NCI-H2171 treated with DMSO at 0.1 percent for 48 hours (cell line): ENCODE results near the gene CIAO2A.
"Not testable (repeated sequence)": the region's sequence is repeated elsewhere in the genome, so short reads cannot be mapped to it uniquely, and the experiment has no call there.

ENCODE experiments used
- DNase-seq: peaks from one replicate; lab custom pipeline; 2025; lab: John Stamatoyannopoulos, UW

The CIAO2A gene

DNA sequence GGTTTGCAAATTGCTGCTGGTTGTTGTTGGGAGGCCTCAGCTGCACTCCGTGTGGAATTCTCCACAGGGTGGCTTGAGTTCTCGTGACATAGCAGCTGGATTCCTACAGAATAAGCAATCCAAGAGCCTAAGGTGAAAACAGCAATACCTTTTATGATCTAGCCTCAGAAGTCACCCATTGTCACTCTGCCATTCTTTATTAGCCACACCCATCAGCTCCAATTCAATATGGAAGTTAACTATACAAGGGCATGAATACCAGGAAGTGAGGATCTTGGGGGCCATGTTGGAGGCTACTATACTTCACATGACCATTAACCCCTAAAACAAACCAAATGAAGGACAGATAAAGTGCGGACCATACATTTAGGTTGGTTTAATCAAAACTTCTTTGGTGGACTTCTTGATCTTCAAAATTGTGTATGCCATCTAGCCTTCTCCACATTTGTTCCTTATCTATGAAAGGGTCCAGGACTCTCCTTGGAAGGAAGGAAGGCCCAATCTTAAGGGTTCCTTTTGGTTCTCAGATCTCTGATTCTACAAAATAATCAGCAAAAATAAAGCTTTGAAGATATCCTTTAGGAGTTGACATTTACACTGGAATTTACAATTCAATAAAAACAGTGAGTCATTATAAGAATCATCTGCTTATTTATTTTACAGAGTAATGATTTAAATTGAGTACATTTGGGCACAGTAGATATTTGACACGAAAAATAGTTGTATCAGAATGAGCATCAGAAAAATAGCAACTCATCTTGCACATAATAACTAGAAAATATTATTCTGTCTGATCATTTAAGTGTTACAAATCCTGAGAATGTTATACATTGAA, 21.5 kb downstream of the CIAO2A start:
- DNase-seq: no peak

GRCh38 chr15:64070965-64071851, 22.4 kb downstream of the CIAO2A start:
- no peak for DNase-seq

- DNase-seq: no peak
Observed at GRCh38 chr15:64070106-64070505, 23.5 kb downstream of the CIAO2A start.

DNA sequence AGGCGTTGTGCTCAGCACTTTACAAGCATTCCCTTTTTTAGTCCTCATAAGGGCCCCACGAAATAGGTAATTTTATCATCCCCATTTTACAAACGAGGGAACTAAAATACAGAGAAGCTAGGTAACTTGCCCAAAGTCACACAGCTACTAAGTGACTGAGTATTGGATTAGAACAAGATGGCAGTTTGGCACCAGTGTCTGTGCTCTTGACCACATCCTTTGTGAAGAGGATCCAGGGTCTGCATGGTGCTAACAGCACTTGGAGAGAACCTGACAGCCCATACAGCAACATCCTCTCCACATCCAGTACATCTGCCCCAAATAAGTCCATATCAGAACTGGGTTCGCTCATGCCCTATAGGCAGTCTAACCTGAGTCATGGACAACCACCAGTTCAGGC, 25.5 kb downstream of the CIAO2A start:
- DNase-seq: no peak

- DNase-seq: peak; percentile 73
Observed at GRCh38 chr15:64067564-64068030, 26.0 kb downstream of the CIAO2A start.

- DNase-seq: no peak
Observed at GRCh38 chr15:64066451-64066850, 27.2 kb downstream of the CIAO2A start.

DNA sequence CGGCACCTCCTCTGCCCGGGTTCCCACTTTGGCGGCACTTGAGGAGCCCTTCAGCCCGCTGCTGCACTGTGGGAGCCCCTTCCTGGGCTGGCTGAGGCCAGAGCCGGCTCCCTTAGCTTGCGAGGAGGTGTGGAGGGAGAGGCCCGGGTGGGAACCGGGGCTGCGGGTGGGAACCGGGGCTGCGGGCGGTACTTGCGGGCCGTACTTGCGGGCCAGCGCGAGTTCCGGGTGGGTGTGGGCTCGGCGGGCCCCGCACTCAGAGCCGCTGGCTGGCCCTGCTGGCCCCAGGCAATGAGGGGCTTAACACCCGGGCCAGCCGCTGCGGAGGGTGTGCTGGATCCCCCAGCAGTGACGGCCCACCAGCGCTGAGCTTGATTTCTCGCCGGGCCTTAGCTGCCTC, 32.9 kb downstream of the CIAO2A start:
- DNase-seq: no peak

DNA sequence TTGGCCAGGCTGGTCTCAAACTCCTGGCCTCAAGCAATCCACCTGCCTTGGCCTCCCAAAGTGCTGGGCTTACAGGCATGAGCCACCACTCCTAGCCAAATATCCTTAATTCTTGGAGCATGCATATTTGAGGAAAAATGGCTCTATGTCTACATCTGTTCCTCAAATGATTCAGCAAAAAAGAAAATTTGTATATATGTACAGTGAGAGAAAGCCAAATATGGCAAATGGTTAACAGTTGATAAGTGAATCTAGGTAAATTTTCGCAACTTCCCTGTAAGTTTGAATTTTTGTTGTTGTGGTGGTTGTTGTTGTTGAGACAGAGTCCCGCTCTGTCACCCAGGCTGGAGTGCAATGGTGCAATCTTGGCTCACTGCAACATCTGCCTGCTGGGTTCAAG, 34.5 kb downstream of the CIAO2A start:
- DNase-seq: not testable (repeated sequence)

DNA sequence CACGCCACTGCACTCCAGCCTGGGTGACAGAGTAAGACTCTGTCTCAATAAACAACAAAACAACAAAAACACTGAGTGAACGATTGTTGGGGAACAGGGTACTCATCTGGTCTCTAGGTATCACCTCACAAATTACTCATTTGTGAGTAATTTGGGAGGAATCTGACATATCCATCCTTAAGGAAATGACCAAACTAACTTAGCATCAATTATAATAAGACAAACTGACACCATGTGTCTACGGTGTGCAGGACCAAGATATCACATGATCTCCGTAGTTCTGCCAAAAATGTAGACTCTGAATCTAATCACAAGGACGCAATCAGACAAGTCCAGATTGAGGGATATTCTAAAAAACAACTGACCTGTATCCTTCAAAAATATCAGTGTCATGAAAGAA, 35.4 kb downstream of the CIAO2A start:
- no peak for DNase-seq

DNA sequence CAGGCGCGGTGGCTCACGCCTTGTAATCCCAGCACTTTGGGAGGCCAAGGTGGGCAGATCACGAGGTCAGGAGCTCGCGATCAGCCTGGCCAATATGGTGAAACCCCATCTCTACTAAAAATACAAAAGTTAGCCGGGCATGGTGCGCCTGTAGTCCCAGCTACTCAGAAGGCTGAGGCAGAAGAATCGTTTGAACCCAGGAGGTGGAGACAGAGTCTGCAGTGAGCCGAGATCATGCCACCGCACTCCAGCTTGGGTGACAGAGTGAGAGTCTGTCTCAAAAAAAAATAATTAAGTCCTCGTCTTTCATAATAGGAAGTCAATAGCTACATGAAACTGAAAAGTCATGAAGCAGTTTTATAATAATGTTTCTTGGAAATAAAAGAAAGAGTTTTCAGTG, 40.0 kb downstream of the CIAO2A start:
- DNase-seq: not testable (repeated sequence)

- DNase-seq: no peak
Observed at GRCh38 chr15:64052925-64053491, 40.6 kb downstream of the CIAO2A start.

DNA sequence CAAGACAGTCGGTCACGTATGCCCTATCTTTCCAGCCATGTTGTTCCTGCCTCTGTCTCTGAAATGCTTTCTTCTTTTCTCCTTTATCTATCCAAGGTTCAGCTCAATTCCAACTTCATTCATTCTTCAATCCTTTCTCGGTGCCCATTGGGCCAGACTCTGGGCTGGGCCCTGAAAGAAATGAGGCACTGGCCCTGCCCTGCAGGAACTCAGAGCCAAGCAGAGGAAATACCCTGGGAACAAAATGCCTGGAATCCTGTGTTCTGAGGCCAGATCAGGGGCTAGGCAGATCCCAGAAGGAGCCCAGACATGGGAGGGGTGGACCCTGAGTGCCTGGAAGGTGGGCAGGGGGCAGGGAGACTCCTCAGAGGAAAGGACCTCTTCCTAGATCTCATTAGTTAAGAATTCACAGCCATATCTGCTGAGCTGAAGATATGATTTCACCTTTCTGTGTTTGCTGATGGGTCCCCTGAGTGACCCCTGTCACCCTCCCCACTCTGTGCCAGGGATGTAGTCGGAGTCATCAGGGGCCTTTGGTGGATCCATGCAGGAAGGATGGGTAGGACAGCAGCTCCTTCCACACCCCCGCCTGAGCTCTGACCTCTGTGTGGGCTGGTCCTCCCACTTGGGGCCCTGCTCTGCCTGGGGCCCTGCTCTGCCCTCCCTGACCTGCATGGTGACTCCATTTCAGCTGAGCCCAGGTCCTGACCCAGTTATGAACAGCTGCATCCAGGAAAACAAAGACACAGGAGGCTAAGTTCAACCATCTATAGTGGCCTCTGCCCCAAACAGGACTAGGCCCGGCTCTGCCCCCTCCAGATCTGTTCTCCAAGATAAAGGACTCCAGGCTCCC, 42.0 kb downstream of the CIAO2A start:
- no peak for DNase-seq

DNA sequence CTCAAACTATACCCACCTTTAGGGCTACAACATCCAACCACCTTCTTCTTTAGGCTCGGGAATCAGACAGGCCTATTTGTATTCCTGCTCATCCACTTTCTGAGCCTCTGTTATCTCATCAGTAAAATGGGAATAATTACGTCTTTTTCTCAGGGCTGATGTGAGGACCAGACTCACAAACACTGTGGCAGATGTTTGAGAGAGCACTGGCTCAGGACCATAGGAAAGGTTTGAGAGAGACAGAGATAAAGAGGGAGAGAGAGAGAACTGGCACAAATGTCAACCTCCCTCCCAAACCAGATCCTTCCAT, 42.6 kb downstream of the CIAO2A start:
- DNase-seq: no peak

DNA sequence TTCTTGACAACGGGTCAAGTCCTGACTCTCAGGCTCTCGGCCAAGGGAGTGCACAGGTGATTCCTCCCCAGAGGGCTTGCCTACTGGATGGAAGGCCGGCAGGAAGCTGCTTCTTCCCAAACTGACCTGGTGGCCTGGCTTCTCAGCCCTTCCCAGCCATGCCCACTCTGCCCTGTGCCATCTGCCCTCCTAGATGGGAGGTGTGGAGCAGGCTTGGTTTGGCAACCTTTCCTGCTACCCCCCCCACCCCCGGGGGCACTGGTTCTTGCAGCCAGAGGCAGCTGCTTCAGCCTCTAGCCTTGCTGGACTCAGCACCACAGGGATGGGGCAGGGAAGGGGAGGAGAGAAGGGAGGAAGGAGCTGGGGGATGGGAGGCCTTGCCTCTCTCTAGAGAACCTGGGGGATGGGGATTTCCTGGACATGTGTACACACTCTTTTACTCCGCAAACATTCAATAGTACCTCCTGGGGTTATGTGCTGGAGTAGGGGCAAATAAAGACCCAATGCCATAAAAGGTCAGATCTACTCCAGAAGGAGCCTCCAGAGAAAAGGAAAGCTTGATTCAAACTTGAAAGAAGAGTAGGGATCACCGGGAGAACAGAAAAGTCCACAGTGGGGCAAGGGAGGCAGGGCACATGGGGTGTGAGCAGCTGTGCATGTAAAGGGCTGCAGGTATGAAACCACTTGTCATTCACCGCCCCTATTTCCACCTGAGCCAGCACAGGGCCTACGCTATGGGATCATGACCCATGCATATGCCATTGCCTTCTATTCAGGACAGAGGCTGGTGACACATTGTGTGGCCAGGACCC, 43.2 kb downstream of the CIAO2A start:
- no peak for DNase-seq

- DNase-seq: no peak
Observed at GRCh38 chr15:64048781-64049460, 44.7 kb downstream of the CIAO2A start.

DNA sequence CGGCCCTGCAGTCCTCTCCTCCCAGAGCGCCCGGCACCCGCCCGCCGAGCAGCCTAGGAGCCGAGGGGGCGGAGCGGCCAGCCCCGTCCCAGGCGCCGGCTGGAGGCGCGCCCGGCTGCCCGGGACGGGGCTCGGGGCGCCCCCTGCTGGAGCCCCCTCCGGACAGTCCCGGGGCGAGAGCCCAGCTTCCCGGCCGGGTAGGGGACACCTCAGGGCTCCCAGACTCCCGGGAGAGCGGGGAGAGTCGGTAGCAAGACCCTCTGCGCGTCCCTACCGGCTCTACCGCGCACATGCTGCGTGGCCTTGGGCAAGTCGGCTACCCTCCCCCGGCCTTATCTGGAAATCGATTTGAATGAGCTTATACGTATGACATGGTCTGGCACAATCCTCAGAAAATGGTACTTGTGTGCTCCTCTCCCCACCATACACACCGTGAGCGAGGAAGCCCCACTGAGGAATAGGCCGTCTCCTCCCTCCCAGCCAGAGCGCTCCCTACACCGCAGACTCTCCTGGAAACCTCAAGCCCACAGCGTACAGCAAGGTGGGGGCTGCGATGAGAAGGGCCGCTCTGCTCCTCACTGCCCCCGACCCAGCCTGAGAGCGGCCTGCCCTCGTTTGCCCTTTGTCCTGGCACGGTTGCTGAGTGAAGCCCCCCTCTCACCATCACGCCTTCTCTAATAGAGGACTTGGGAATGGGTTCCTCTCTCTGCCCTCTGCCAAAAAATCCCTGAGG, 47.1 kb downstream of the CIAO2A start, which contains the start of gene DAPK2:
Gene DAPK2 (minus strand): TSS at position 65 of the 733 bp plus-strand sequence. CDS start 6,224 bp downstream, outside the sequence.
- DNase-seq: peak; percentile 67

DNA sequence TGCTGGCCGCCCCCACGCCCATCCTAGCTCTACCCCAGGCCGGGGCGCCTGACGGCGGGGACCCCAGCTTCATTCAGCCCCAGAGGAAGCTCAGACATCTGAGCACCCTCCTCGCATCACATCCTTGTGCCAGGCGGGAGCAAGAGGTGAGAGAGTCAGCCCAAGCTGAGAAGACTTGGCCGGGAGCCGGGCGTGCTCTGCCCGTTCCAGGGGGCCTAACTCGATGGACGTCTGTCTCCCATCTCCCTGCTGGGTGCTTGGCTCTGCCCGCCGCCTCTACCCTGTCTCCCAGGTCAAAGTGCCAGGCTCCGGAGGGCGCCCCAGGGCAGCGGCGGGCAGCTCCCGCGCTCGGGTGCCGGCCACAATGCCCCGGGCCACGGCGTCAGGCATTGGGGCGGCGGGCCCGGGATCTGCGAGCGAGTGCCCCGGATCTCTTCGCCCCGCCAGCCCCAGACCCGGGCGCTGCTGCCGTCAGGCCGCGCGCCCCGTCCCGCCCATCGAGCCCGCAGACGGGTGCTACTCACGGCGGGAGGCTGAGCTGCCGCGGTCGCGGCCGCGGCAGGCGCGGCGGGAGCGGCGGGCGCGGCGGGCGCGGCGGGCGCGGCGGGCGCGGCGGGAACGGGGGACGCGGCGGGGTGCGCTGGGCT, 47.7 kb downstream of the CIAO2A start:
- peak; percentile 48 for DNase-seq

DNA sequence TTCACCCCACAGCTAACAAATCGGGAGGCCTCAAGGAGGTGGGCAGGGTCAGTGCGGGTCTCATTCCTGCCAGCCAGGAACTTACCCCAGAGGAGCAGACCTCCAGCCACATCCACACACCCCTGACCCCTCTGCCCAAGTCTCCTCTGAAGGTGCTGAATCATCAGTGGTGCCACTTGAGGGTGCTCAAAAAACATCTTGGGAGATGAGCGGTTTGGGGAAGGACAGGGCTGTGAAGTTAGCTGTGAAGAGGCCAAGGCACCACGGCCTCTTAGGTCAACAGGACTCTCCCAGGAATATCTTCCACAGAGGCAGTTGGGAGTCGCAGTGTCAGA, 48.6 kb downstream of the CIAO2A start:
- no peak for DNase-seq
